22Rv1 (cell line): ENCODE data around the gene SLC35A5.

Experiments
- ZFX ChIP-seq: fragments of 450-650 bp; IDR thresholded peaks from 2 replicates; pipeline ENCODE4 v1.6.1; 2017; ENCODE audit warnings: antibody characterized with exemption, borderline replicate concordance
- TF ChIP-seq, protein P1 (sequence below): fragments of 450-650 bp; IDR thresholded peaks from 2 replicates; pipeline ENCODE4 v1.5.1; 2017; ENCODE audit warnings: mild to moderate bottlenecking

- TF ChIP-seq, protein P1, sequence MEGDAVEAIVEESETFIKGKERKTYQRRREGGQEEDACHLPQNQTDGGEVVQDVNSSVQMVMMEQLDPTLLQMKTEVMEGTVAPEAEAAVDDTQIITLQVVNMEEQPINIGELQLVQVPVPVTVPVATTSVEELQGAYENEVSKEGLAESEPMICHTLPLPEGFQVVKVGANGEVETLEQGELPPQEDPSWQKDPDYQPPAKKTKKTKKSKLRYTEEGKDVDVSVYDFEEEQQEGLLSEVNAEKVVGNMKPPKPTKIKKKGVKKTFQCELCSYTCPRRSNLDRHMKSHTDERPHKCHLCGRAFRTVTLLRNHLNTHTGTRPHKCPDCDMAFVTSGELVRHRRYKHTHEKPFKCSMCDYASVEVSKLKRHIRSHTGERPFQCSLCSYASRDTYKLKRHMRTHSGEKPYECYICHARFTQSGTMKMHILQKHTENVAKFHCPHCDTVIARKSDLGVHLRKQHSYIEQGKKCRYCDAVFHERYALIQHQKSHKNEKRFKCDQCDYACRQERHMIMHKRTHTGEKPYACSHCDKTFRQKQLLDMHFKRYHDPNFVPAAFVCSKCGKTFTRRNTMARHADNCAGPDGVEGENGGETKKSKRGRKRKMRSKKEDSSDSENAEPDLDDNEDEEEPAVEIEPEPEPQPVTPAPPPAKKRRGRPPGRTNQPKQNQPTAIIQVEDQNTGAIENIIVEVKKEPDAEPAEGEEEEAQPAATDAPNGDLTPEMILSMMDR, result no peak
- TF ChIP-seq ZFX, result no peak
Observed at GRCh38 chr3:112594856-112595255, 33.0 kb downstream of the SLC35A5 start.
